ENCODE data around the gene LDB1.

LDB1 gene

GRCh38 chr10:102113261-102113955 is 6.8 kb downstream of the LDB1 start:
- DNase-seq, result no peak

- no peak for DNase-seq
These were observed 7.9 kb downstream of the LDB1 start for GRCh38 chr10:102112210-102112817.

GRCh38 chr10:102111276-102111675 is 8.9 kb downstream of the LDB1 start:
- DNase-seq, result no peak

- no peak for DNase-seq
These were observed 10.7 kb downstream of the LDB1 start for GRCh38 chr10:102109166-102110116.

- DNase-seq, result no peak
These were observed 13.2 kb downstream of the LDB1 start for GRCh38 chr10:102106998-102107397.

- no peak for DNase-seq
These were observed 17.7 kb downstream of the LDB1 start for GRCh38 chr10:102102421-102102820.

- no peak for DNase-seq
These were observed 19.0 kb downstream of the LDB1 start for GRCh38 chr10:102101152-102101551.

- no peak for DNase-seq
These were observed 23.7 kb downstream of the LDB1 start for GRCh38 chr10:102096449-102096848.

- no peak for DNase-seq
These were observed 29.4 kb downstream of the LDB1 start for GRCh38 chr10:102090772-102091171.

GRCh38 chr10:102086196-102086595 is 34.0 kb downstream of the LDB1 start:
- no peak for DNase-seq

- no peak for DNase-seq
These were observed 34.8 kb downstream of the LDB1 start for GRCh38 chr10:102085336-102085735.

- no peak for DNase-seq
These were observed 36.6 kb downstream of the LDB1 start for GRCh38 chr10:102083541-102083940.

- peak; percentile 45 to 73 (median 60) for DNase-seq
These were observed 47.3 kb downstream of the LDB1 start for GRCh38 chr10:102072673-102073527.

- no peak for DNase-seq
These were observed 51.1 kb downstream of the LDB1 start for GRCh38 chr10:102069071-102069470.

- no peak for DNase-seq
These were observed 52.0 kb downstream of the LDB1 start for GRCh38 chr10:102068216-102068615.

- no peak for DNase-seq
These were observed 52.9 kb downstream of the LDB1 start for GRCh38 chr10:102067091-102067916.

GRCh38 chr10:102066399-102067088 is 53.6 kb downstream of the LDB1 start:
- DNase-seq, result no peak

GRCh38 chr10:102065561-102066398 is 54.4 kb downstream of the LDB1 start:
- peak in 1 of 4 experiments; percentile 10 for DNase-seq

- DNase-seq, result peak; percentile 72 to 82 (median 74)
These were observed 55.2 kb downstream of the LDB1 start, which contains the start of gene HPS6 for GRCh38 chr10:102064868-102065560. Gene HPS6 (plus strand): TSS chr10:102065349. CDS start chr10:102065475, 126 bp downstream.

Data from activated CD4-positive, CD25-positive, alpha-beta regulatory T cell (primary cell).